Measurements from ENCODE around the gene SAFB.

The SAFB gene

DNA sequence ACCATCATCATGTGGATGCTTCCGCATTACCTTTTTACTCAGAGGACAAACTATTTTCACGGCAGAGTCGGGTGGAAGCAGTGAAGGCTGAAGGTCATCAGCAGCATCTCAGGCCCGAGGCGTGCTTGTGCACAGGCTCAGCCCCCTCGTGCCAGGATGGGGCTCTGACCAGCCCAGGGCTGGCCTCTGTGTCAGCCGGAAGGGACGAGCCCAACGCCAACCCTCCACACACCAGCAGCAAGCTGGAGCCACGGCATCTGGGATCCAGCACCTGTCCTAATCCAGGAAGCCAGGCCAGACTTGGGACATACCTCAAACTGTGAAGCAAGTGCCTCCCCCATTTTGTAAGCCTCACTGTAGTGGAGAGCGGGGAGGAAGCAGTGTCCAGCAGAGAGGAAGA, 46.3 kb downstream of the SAFB start:
- DNase-seq: no peak

DNA sequence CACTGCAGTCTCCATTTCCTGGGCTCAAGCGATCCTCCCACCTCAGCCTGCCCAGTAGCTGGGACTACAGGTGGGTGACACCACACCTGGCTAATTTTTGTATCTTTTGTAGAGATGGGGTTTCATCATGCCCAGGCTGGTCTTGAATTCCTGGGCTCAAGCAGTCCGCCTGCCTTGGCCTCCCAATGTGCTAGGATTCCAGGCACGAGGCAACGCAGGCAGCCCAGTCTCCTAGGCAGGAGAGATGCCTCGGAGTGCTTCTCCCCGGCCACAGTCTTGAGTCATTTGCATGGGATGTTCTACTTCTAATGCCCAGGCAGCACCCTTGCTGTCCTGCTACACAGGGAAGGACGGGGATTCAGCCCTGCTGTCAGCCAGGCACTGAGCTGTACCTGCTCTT, 48.7 kb downstream of the SAFB start:
- DNase-seq: no peak

DNA sequence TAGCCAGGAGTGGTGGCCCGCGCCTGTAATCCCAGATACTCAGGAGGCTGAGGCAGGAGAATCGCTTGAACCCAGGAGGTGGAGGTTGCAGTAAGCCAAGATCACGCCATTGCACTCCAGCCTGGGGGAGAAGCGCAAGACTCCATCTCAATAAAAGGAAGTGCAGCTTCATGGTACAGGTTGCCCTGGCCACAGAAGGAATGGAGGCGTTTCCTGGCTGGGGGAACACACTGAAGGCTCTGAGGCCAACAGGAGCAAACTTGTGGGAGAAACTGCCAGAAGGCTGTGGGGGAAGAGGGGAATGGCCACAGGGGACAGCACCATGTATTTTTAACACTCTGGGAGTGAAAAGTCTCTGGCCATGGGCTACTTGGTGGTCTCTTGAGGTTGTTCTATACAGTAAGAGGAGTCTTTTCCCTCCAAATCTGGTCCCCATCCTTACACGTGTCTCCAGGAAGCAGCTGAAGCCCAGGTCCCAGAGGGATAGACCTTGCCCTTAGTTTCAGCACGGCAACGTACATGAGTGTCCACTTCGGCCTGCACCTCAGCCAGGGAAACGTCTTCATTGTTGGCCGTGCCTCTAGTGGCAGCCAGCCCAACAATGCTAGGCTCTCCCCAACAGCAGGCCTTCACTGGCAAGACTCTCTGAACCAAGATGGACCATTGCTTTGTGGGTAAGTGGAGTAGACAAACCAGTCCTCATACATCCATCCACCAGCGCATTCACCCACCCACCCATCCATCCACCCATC, 50.0 kb downstream of the SAFB start:
- no peak for DNase-seq

DNA sequence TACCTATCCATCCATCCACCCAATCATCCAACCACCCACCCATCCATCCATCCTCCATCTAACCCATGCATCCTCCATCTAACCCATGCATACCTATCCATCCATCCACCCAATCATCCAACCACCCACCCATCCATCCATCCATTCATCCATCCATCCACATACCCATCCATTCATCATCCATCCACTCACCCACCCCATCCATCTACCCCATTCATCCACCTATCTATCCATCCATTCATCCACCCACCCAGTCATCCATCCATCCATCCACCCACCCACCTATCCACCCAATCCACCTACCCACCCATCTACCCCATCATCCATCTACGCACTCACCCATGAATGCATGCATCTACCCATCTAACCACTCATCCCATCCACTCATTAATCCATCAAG, 50.9 kb downstream of the SAFB start:
- DNase-seq: no peak

DNA sequence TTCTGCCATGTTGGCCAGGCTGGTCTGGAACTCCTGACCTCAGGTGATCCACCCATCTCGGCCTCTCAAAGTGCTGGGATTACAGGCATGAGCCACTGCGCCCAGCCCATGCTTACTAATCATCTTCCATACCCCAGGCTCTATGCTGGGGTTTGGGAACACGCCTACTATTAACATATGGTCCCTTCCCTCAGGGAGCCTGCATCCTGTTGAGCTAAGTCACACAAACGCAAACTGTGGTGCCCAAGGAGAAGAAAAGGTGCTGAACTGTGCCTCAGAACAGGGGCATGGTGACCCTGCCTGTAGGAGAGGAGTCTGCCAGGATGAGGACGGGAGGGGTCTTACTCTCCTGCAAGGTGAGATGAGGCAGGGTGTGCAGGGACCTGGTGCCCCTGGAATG, 51.8 kb downstream of the SAFB start:
- DNase-seq: no peak

DNA sequence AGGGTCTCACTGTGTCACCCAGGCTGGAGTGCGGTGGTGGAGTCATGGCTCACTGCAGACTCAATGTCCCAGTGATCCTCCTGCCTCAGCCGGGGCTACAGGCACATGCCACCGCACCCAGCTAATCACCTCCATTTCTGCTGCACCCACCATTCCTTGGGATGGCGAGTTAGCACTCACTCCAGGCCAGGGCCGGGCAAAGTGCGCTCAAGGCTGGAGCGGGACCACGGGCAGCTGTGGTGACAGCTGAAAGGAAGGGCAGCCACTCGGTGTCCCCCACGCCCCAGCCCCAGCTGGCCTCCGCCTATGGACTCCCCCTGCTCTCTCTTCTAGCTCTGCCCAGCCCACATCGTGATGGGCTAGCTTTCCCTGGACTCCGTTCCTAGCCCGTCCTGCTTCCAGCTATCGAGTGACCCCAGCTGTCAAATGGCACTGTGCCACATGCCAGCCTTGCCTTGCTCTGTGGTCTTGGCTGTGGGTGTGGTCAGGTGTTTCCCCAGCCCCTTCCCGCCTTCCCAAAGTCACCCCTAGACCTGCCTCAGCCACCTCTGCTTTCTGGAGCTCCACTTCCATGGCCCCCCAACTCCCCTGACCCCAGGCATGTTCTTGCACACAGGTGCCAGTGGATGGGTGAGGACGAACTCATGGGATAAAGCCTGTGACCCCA, 53.4 kb downstream of the SAFB start:
- DNase-seq: no peak

DNA sequence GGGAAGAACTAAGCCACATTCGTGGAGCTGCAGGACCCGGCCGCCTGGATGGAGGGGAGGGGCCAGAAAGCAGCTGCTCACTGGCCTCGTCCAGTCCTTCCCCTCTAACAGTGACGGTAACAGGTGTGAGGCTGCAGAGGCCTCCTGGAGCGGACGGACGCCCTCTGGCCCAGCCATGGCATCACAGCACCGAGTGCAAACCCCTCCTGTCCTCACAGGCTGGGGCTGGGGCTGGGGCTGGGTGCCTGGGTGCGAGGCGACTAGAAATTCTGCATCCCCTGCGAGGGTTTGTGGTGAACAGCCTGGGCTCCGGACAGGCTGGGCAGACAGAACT, 53.9 kb downstream of the SAFB start:
- no peak for DNase-seq

DNA sequence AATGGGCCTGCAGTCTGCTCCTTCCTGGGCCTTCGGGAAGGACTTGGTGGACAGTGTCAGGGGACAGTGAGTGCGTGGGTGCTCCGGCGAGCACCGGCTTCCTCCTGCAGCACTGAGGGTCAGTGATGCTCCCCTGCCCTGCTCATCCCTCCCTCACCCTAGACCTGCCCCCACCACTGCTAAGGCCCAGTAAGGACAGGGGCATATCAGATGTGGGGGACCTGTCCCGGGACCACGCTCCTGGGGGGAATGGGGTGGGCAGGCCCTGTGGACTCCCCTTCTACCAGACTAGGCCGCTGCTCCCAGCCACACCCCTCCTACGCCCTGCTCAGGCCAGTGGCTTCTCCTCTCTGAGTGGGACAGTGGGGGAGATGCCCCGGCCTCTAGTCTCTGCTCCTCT, 54.3 kb downstream of the SAFB start:
- DNase-seq: no peak

DNA sequence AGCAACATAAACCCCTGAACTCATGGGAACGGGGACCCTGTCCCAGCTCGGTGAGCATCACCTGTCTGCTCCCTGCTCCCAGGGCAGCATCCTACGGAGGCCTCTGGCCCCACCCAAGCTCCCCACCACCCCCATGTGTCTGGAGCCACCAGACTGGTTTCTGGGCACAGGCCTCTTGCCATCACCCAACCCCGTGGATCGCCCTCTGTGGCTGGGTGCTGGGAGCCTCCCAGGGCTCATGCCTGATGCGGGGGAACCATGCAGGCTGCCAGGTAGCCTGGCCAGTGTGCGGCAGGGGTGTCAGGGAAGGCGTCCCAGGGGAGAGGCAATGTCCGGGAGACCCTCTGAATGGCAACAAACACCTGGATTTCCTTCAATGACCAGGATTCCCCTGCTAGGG, 54.7 kb downstream of the SAFB start:
- DNase-seq: no peak

DNA sequence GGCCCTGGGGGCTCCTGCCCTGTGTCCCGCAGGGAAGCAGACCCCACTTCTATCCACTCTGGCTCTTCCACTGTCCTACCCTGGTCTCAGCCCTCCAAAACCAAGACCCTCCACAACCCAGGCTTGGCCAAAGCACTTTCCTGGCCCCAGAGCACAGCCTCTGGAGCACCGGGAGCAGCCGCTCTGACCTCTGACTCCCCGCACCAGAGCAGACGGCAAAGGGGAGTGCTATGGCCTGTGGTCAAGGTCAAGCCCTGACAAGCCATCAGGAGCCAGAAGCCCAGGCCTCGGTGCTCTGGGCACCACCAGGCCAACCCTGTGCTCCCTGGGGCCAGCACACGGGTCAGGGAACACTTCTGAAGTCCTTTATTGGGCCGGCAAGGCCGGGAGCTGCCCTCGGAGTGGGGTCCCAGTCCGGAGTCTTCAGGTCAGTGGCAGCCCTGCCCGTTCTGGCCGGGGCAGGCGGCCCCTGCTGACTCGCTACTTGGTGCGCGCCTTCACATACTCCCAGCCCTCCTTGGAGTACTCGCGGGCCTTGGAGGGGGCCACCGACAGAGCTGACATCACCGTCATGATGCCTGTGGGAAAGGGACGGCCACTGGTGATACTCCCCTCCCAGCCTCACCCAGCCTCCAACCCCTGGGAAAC, 55.3 kb downstream of the SAFB start:
- no peak for DNase-seq

DNA sequence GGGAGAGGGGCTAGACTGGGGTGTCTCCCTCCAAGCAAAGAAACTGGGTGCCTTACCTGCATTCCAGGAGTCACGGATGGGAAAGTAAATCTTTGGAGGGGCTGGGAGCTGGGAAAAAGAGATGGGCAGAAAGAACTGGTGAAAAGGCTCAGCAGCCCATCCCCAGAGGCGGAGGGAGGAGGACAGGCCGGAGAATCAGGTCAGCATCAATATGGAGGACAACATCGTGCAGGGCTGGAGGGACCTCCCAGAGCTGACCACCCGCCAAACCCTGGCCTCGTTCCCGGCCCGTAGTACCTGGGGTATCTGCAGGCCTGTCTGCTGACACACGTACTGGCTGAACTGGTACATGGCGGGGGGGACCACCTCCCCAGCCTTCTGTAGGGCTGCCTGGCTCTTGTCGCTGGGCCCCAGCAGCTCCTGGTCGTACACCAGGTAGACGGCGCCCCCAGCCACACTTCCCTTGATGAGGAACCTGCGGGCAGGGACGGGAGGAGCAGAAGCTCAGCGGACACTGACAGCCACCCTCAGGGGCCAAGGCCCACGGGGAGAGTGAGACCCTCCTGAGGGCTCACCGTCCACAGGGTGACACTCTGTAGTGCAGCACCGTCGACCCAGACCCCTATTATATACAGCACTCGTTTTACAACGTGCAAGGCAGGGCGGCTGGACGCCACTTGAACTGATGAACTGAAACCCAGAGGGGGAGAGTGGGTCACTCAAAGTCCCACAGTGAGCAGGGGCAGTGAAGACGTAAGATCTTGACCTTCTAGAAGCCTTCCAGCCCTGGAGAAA, 56.6 kb downstream of the SAFB start:
- DNase-seq: no peak

DNA sequence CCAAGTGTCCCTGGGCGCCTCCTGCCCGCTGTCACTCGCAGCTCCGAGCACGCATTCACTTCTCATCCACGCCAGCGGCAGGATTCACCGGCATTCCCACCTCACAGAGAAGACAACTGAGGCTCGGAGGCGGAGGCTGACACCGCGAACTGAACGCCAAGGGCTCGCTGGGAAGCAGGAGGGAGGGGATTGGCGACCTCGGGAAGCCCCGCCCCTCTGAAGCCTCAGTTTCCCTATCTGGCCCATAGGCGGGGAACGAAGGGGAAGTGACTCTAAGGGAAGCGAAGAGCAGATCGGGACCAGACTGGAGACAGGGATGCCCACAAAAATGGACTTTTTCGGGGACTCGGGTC, 57.2 kb downstream of the SAFB start:
- DNase-seq: no peak

DNA sequence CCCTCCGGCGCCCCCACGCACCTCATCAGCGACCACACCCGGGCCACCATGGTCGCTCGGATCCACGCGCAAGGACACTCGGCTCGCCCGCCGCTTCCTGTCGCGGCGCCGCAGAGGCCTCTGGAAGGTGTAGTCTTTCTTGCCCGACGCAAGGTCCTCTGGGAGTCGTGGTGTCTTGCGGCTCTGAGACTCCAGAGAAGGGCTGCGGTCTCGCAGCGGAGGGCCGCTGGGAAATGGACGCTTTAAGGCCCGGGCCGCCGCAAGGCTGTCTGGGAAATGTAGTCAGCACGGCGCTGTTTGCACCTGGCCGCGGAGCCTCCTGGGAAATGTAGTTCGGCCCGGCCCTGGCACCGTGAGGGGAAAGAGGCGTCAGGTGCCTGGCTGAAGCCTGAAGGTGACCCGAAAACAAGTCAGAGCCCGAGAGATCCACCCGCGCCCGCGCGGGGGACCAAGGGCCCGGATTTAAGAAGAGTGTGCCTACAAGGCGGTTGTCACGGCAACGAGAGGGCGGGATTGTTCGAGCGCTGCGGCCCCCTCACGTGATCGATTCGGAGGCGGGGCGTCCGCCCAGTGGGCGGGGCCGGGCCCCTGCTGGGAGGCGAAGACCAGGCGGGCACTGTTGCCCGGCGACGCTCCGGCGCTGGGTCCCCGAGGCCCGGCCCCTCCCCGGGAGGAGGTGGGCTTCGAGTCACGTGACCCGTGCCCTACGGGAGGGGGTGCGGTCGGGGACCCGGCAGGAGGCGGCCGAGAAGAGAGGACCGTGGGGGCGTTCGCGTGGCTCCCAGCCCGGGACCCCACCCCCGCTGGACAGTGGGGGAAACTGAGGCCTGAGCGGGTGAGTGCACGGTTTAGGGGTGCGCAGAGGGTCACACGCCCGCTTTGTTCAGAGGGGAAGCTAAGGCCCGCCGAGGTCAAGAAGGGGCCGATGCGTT, 57.8 kb downstream of the SAFB start, which contains the start of the genes HSD11B1L and MICOS13:
HSD11B1L (plus strand) TSS at position 591 of the 932 bp plus-strand sequence. CDS start 3,806 bp downstream, outside the sequence.
MICOS13 (minus strand) TSS at position 80 of the 932 bp plus-strand sequence; CDS start at position 50, 30 bp downstream.
- peak; percentile 98 for DNase-seq

DNA sequence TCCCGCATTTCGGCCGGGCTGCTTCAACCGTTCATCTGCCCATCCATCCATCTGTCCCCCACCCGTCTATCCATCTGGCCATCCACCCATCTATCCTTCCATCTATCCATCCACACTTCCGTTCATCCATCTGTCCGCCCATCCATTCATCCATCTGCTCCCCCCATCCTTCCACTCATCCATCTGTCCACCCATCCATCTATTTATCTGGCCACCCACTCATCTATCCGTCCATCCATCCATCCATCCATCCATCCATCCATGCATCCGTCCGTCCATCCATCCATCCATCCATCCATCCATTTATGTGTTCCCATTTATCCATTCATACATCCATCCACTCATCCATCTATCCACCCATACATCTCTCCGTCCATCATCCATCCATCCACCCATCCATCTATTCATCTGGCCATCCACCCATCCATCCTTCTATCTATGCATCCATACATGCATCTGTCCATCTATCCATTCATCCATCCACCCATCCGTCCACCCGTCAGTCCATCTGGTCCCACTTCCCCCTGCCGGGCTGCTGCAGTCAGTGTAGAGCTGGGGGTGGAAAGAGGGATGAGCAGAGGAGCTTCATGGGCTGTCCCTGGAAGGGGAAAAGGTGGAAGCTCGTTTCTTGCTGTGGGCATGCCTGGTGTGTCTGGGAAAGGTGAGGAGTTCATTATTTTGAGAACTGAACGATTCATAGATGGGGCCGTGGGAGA, 58.7 kb downstream of the SAFB start:
- DNase-seq: no peak

DNA sequence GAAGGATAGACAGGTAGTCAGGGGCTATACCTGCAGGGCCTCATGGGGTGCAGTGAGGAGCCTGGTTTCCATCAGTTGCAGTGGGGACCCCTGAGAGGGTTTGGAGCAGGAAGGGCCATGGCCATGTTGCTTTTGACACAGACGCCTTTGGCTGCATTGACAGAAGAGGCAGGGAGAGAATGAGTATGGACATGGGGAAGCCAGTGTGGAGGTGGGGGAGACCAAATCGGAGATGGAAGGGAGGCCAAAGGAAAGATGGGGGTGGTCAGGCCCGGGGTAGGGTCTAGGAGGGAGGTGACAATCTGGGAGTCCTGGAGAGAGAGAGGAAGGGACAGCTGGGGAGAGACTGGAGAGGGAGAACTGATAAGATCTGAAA, 59.2 kb downstream of the SAFB start:
- DNase-seq: no peak

DNA sequence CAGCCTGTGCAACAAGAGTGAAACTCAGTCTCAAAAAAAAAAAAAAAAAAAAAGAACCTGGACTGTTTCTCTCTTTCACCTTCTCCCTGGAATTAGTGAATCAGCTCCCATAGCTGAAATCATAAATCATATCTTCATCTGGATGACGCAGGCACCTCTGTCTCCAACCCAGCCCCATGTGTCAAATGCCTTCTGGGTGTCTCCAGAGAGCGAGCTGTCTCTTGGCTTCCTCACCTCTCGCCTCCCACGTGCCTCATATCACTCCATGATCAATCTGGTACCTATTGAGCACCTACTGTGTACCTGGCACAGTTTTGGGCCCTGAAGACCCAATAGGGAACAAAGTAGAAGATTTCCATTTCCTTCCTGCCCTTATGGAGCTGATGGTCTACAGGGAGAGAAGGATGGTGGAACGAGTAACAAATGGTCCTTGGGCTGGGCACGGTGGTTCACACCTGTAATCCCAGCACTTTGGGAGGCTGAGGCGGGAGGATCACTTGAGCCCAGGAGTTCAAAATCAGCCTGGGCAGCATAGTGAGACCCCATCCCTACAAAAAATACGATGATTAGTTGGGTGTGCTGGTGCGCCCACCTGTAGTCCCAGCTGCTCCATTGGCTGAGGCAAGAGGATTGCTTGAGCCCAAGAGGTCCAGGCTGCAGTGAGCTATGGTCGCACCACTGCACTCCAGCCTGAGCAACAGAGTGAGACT, 60.4 kb downstream of the SAFB start:
- no peak for DNase-seq

DNA sequence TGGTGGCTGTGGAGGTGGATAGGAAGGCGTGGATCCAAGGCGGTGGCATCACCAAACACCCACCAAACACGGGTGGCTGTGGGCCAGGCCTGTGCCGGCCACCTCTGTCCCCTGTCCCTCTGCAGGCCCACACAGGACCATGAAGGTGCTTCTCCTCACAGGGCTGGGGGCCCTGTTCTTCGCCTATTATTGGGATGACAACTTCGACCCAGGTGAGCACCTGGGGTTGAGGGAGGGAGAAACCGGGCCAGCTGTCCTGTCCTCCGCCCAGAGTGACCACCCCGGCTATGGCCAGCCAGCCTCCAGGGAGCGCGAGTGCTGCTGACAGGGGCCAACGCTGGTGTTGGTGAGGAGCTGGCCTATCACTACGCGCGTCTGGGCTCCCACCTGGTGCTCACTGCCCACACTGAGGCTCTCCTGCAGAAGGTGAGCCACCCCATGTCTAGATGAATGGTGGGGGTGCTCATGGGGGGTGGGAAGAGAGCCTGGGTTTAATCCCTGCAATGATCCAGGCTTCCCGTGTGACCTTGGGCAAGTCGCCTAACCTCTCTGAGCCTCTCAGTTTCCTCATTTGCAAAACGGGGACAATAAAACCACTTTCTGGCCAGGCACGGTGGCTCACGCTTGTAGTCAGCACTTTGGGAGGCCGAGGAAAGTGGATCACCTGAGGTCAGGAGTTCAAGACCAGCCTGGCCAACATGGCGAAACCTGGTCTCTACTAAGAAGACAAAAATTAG, 62.0 kb downstream of the SAFB start:
- DNase-seq: no peak

DNA sequence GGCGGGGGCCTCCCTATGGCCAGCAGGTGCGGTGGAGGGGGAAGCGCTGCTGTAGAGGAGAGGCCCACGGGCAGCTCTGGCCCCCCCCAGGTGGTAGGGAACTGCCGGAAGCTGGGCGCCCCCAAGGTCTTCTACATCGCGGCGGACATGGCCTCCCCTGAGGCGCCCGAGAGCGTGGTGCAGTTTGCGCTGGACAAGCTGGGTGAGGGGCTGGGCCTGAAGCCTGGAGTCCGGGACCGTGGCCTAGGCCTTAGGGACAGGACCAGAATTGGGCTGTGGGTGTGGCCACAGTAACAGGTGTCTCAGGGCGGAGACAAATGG, 63.4 kb downstream of the SAFB start:
- no peak for DNase-seq

DNA sequence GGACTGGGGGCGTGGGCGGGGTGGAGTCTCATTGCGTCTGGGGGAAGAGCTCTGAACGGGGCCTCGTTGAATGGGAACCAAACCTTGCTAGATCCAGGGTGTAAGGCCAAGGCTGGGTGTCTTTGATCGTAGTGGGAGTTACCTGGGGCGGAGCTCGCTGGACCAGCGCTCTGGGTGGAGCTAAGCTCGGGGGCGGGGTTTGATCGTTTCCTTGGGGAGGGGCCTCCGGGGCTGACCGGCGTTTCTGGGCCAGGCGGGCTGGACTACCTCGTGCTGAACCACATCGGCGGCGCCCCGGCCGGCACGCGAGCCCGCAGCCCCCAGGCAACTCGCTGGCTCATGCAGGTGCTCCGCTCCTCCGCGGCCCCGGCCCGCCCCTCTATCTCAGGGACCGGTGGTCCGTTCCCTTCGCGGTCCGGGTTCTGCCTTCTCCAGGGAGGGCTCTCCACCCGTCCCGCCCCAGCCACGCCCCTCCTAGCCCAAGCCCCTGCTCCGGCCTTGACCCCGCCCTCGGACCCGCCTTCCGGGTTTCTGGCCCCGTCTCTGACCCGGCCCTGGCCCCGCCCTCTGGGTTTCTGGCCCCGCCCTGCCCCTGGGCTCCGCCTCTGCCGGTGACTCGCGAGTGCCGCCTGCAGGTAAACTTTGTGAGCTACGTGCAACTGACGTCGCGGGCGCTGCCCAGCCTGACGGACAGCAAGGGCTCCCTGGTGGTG, 63.9 kb downstream of the SAFB start:
- DNase-seq: peak; percentile 100
